ENCODE measurements around the gene GRM7.

The GRM7 gene

DNA sequence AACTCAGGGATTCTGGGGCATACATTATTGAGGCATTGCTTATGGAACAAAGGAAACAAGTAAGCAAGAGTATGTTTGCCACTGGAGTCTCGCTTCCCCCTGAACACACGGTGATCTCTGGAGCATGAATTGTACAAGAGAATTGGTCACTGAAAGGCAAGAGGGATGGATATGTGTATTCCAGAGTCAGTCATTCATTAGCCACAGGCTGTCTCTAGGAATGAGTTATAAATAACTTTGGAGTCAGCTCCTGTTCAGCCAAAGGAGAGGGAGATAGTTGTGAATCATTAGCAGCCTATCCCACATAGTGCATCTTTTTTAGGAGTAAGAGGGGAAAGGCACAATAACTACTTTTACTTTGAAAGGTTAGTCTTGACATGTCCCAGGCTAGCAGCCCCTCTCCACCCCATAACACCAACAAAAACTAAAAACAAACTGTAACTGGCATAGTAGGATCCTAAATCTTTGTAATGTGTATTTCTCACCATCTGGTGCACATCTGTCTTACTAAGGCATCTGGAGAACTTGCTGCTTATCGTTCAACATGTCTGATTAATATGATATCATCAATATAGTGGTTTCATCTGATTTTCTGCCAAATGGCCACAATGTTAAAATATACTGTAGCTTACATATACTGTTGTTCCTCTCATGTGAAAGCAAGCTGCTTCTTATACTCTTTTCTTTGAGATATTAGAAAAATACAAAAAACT is 462.2 kb downstream of the GRM7 start:
- TF ChIP-seq, protein P1, sequence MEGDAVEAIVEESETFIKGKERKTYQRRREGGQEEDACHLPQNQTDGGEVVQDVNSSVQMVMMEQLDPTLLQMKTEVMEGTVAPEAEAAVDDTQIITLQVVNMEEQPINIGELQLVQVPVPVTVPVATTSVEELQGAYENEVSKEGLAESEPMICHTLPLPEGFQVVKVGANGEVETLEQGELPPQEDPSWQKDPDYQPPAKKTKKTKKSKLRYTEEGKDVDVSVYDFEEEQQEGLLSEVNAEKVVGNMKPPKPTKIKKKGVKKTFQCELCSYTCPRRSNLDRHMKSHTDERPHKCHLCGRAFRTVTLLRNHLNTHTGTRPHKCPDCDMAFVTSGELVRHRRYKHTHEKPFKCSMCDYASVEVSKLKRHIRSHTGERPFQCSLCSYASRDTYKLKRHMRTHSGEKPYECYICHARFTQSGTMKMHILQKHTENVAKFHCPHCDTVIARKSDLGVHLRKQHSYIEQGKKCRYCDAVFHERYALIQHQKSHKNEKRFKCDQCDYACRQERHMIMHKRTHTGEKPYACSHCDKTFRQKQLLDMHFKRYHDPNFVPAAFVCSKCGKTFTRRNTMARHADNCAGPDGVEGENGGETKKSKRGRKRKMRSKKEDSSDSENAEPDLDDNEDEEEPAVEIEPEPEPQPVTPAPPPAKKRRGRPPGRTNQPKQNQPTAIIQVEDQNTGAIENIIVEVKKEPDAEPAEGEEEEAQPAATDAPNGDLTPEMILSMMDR (IDR thresholded peaks at IDR 0.05; ENCODE audit: insufficient read depth, low read depth, low read length, missing control alignments) = no peak
- DNase-seq (ENCODE audit: low read depth) = no peak

DNA sequence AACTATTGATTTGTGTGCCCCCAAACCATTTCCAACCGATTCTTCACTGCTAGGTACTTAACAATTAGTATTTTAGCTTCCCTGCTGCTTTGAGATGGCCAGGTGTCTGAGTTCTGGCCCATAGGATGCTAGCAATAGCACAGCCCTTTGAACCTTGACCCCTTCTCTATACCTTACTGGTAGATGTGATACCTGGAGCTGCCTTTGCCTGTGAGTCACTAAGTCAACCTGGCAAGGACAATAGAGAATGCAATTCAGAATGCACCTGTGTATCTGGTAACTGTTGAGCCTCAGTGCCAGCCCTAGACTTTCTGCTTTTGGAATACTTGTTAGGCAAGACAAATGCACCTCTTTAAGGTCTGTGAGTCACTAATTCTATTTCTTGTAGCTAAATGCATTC is 467.4 kb downstream of the GRM7 start:
- TF ChIP-seq, protein P1 (IDR thresholded peaks at IDR 0.05; ENCODE audit: insufficient read depth, low read depth, low read length, missing control alignments) = no peak
- DNase-seq (ENCODE audit: low read depth) = no peak
- no peak overlapping the region for H3K4me3 ChIP-seq (ENCODE audit: low read depth, low read length)

More for the DNA sequence above, 462.2 kb downstream of the GRM7 start:
- no peak overlapping the region for H3K4me3 ChIP-seq (ENCODE audit: low read depth, low read length)

DNA sequence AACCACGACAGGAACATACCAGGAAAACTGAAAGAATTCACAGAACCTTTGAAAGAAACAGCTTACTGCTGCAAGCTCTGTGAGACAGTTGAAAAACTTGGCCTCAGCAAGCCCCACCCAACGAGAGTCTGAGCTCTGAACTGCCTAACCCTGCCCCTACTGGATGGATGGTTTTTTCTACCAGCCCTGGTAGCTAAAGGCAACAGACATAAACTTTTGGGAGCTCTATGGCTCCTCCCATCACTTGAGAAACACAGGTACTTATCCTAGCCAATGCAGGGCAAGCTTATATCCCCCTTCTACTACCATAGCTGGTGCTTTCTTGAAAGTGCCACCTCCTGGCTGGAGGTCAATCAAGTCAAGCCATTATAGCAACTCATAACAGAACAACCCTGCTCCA is 471.8 kb downstream of the GRM7 start:
- H3K4me3 ChIP-seq (ENCODE audit: low read depth, low read length) = no peak overlapping the region
- TF ChIP-seq, protein P1 (IDR thresholded peaks at IDR 0.05; ENCODE audit: insufficient read depth, low read depth, low read length, missing control alignments) = no peak
- DNase-seq (ENCODE audit: low read depth) = no peak

DNA sequence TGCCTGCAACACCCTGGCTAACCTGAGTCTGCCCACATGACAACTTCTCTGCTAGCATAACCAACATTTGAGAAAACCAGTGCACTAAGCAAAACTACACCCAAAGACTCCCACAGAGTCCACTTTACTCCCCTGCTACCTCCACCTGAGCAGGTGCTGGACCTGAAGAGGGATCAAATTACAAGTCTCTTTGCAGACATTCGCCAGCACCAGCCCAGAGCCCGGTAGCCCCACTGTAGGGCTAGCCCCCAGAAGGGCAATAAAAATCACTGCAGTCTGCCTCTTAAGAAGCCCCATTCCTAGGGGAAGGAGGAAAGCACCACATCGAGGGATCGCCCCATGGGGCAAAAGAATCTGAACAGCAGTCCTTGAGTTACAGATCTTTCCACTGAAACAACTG is 472.2 kb downstream of the GRM7 start:
- TF ChIP-seq, protein P1 (IDR thresholded peaks at IDR 0.05; ENCODE audit: insufficient read depth, low read depth, low read length, missing control alignments) = no peak
- no peak overlapping the region for H3K4me3 ChIP-seq (ENCODE audit: low read depth, low read length)
- no peak for DNase-seq (ENCODE audit: low read depth)

DNA sequence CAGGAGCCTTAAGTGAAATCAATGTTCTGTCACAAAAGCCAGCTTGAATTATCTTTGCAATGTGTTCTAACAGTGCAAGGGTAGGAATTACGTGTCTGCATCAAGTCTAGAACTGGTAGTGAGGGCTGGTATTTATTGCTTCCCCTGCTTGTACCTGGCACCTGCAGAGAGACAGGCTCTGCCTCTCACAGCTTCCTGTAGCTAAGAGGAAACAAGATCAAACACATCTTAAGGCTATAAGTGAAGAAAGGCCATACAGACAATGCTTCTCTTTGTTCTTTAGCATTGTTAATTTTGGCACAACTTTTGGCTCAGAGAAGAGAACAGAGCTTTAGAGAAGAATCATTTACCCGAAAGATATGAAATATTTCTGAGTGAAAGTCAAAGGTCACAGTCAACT is 479.9 kb downstream of the GRM7 start:
- TF ChIP-seq, protein P1 (IDR thresholded peaks at IDR 0.05; ENCODE audit: insufficient read depth, low read depth, low read length, missing control alignments) = no peak
- no peak overlapping the region for H3K4me3 ChIP-seq (ENCODE audit: low read depth, low read length)
- DNase-seq (ENCODE audit: low read depth) = no peak

DNA sequence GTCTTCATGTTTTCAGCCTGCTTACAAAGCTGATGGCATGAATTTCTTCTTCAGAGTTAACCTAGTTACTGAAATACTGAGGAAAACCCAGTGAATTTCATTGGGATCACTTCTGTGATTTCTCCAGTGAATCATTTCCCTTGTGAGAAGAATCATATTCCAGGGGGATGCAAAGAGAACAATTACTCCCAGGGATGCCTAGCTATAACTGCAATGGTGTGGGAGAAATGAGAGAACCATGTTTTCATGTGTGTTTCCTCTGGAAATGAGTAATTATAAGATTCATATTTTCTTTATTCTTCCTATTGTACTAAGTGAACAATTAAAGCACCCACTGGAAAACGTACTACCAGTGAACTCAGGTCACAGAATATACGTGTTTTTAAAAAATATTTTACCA is 485.4 kb downstream of the GRM7 start:
- no peak overlapping the region for H3K4me3 ChIP-seq (ENCODE audit: low read depth, low read length)
- no peak for DNase-seq (ENCODE audit: low read depth)
- TF ChIP-seq, protein P1 (IDR thresholded peaks at IDR 0.05; ENCODE audit: insufficient read depth, low read depth, low read length, missing control alignments) = no peak

DNA sequence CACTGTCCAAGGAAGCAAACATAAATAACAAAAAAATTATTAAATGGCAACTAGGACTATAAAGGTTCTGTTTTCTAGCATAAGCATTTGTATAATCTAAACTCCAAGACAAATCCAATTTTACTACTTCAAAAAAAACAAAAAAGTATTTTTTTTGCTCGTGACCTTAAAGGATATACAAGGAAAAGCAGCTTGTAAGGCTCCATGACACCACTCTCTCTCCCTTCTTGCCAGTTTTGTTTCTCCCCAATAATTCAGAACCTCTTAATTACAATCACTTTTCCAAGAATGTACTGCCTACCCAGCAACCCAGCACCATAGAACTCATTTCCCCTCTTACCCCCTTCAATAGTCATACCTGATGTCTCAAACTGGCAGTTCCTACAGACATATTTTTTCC is 496.2 kb downstream of the GRM7 start:
- TF ChIP-seq, protein P1 (IDR thresholded peaks at IDR 0.05; ENCODE audit: insufficient read depth, low read depth, low read length, missing control alignments) = no peak
- no peak overlapping the region for H3K4me3 ChIP-seq (ENCODE audit: low read depth, low read length)
- no peak for DNase-seq (ENCODE audit: low read depth)
